CD14-positive monocyte (primary cell): ENCODE measurements around the gene SAFB2. TPM values are rescaled to one million over a fixed set of nuclear protein-coding genes. Genes with fewer than 3 reads are reported as not detected.

Experiments used
- DNase-seq, 3 donors: peaks; one replicate each; pipeline ENCODE4 v3.0.0-alpha.2; 2011 to 2022
- H2AFZ ChIP-seq: 2 replicates; pipeline ENCODE4 v1.6.0; 2012; ENCODE audit warnings: mild to moderate bottlenecking, low read depth, low read length, inconsistent platforms; ENCODE audit not compliant: insufficient read depth, poor library complexity, severe bottlenecking
- H3K27ac ChIP-seq, 2 donors: 1 replicate in 1 of 2; 2 replicates in 1 of 2; pipeline ENCODE4 v1.5.1; 2012 to 2013; ENCODE audit warnings: low read length in 2 of 2, control low read depth in 1 of 2, inconsistent platforms in 1 of 2, low read depth in 1 of 2, mild to moderate bottlenecking in 1 of 2
- H3K27me3 ChIP-seq, 2 donors: one replicate each; pipeline versions ENCODE4 v1.6.0 to v1.6.1; 2011 to 2013; ENCODE audit warnings: low read length in 2 of 2; ENCODE audit not compliant: control insufficient read depth in 2 of 2, insufficient read depth in 2 of 2
- H3K36me3 ChIP-seq, 2 donors: replicated peaks in 1 of 2; 1 replicate in 1 of 2; 2 replicates in 1 of 2; pipeline versions ENCODE4 v1.5.1 to v1.6.1; 2012 to 2013; ENCODE audit warnings: low read length in 2 of 2, control low read depth in 1 of 2, inconsistent platforms in 1 of 2, mild to moderate bottlenecking in 1 of 2; ENCODE audit not compliant: insufficient read depth in 2 of 2, control insufficient read depth in 1 of 2
- H3K4me1 ChIP-seq, 2 donors: 1 replicate in 1 of 2; 2 replicates in 1 of 2; pipeline versions ENCODE4 v1.5.1 to v1.6.1; 2012 to 2013; ENCODE audit warnings: low read length in 2 of 2, control low read depth in 1 of 2, inconsistent platforms in 1 of 2, mild to moderate bottlenecking in 1 of 2, moderate library complexity in 1 of 2; ENCODE audit not compliant: insufficient read depth in 2 of 2, control insufficient read depth in 1 of 2
- H3K4me2 ChIP-seq: replicated peaks from 2 replicates; pipeline ENCODE3; 2012; ENCODE audit warnings: low read length, moderate library complexity, mild to moderate bottlenecking; ENCODE audit not compliant: poor library complexity, severe bottlenecking; ENCODE audit errors: extremely low read depth
- H3K4me3 ChIP-seq, 3 experiments: fragments of 200-600 bp in 1 of 3; sonication (generic) in 1 of 3; replicated peaks in 1 of 3; 1 replicate in 2 of 3; 2 replicates in 1 of 3; pipeline ENCODE4 v1.5.1; 2011 to 2013; ENCODE audit warnings: low read length in 3 of 3, mild to moderate bottlenecking in 3 of 3, control low read depth in 2 of 3, low read depth in 2 of 3, inconsistent platforms in 1 of 3, moderate library complexity in 1 of 3
- H3K79me2 ChIP-seq: 2 replicates; pipeline ENCODE4 v1.6.0; 2012; ENCODE audit warnings: mild to moderate bottlenecking, control low read depth, inconsistent platforms, low read length, moderate library complexity; ENCODE audit not compliant: insufficient read depth
- H3K9ac ChIP-seq: 2 replicates; pipeline ENCODE4 v1.6.0; 2017; ENCODE audit warnings: low read length, mild to moderate bottlenecking; ENCODE audit not compliant: insufficient read depth, poor library complexity, severe bottlenecking
- H3K9me3 ChIP-seq, 2 donors: replicated peaks in 1 of 2; 1 replicate in 1 of 2; 2 replicates in 1 of 2; pipeline versions ENCODE4 v1.5.1 to v1.6.1; 2012 to 2013; ENCODE audit warnings: low read length in 2 of 2, control low read depth in 1 of 2; ENCODE audit not compliant: control insufficient read depth in 1 of 2, insufficient read depth in 1 of 2
- H4K20me1 ChIP-seq: 2 replicates; pipeline ENCODE4 v1.6.0; 2012; ENCODE audit warnings: mild to moderate bottlenecking, low read length, control low read depth, moderate library complexity; ENCODE audit not compliant: insufficient read depth
- H3K27ac Mint-ChIP-seq, 7 donors: one replicate each; pipeline ENCODE4 v1.8.0; 2020; ENCODE audit warnings: mild to moderate bottlenecking in 7 of 7, mixed read lengths in 7 of 7, moderate library complexity in 6 of 7, inconsistent platforms in 2 of 7
- H3K27me3 Mint-ChIP-seq, 3 donors: one replicate each; pipeline ENCODE4 v1.8.0; 2021 to 2022; ENCODE audit warnings: low read depth in 3 of 3, mild to moderate bottlenecking in 3 of 3, mixed read lengths in 3 of 3, moderate library complexity in 3 of 3, inconsistent platforms in 1 of 3
- H3K36me3 Mint-ChIP-seq, 2 donors: one replicate each; pipeline ENCODE4 v1.8.0; 2020; ENCODE audit warnings: mixed read lengths in 2 of 2, inconsistent platforms in 1 of 2, mild to moderate bottlenecking in 1 of 2
- H3K4me1 Mint-ChIP-seq: one replicate; pipeline ENCODE4 v1.8.0; 2020; ENCODE audit warnings: mild to moderate bottlenecking, mixed read lengths
- H3K4me3 Mint-ChIP-seq, 2 donors: one replicate each; pipeline ENCODE4 v1.8.0; 2020; ENCODE audit warnings: mild to moderate bottlenecking in 2 of 2, mixed read lengths in 2 of 2, moderate library complexity in 1 of 2
- H3K9me3 Mint-ChIP-seq, 7 donors: one replicate each; pipeline ENCODE4 v1.8.0; 2020 to 2022; ENCODE audit warnings: mixed read lengths in 7 of 7, mild to moderate bottlenecking in 6 of 7, moderate library complexity in 6 of 7, inconsistent platforms in 2 of 7
- WGBS: methylation state at CpG from one replicate; pipeline ENCODE4 v1.1.5; 2013; ENCODE audit warnings: missing lambda C conversion rate; ENCODE audit not compliant: insufficient coverage; 5-methylcytosine and 5-hydroxymethylcytosine counted together
- intact Hi-C, 2 donors: fragments of 100-400 bp; cut with micrococcal nuclease; formaldehyde crosslinking; loops; one replicate each; pipeline versions ENCODE4 v1.15.0 to v1.15.1; 2023
- polyA plus RNA-seq, 3 donors: library from polyadenylated mRNA; depleted of rRNA in 1 of 3; unstranded in 2 of 3; stranded (reverse) in 1 of 3; fragments of 300-500 nt in 2 of 3; fragments of >200 nt in 1 of 3; fragmentation: Illumina TruSeq in 2 of 3; gene quantifications; 1 replicate in 2 of 3; 2 replicates in 1 of 3; pipeline ENCODE4 v1.2.3, GENCODE V29; 2012 to 2021
- TF ChIP-seq, protein P1 (sequence below): fragments of 200-600 bp; IDR thresholded peaks from one replicate; pipeline ENCODE4 v1.8.0; 2022; ENCODE audit warnings: antibody characterized with exemption, mild to moderate bottlenecking

SAFB2 gene
- polyA plus RNA-seq, 3 donors, result 7.5 to 53.4 (median 14.7) TPM

GRCh38 chr19:5637971-5638370, 15.4 kb upstream of the SAFB2 start:
- Mint-ChIP-seq H3K27me3 (no peaks in the 10 kb centered on the region), H3K36me3 (peaks cover 23 to 61% of the 10 kb centered on the region in 2 donors), H3K4me1 (peaks cover 12% of the 10 kb centered on the region), H3K9me3 (no peaks in the 10 kb centered on the region), H3K27ac (peak overlapping the region in 1 of 7 donors; percentile 32), H3K4me3 (no peak overlapping the region)
- intact Hi-C loops, result no loop called here
- Histone ChIP-seq H3K9me3 (no peaks in the 10 kb centered on the region), H2AFZ (no peak overlapping the region), H3K36me3 (peaks cover 18 to 63% of the 10 kb centered on the region in 2 donors), H3K27ac (peak overlapping the region in 1 of 2 donors; percentile 50), H3K4me3 (no peak overlapping the region), H3K4me1 (no peaks in the 10 kb centered on the region), H3K9ac (no peak overlapping the region), H3K79me2 (peaks cover 100% of the 10 kb centered on the region), H4K20me1 (peaks cover 100% of the 10 kb centered on the region), H3K27me3 (no peaks in the 10 kb centered on the region), H3K4me2 (no peak overlapping the region)
- DNase-seq, result no peak
- TF ChIP-seq, protein P1, sequence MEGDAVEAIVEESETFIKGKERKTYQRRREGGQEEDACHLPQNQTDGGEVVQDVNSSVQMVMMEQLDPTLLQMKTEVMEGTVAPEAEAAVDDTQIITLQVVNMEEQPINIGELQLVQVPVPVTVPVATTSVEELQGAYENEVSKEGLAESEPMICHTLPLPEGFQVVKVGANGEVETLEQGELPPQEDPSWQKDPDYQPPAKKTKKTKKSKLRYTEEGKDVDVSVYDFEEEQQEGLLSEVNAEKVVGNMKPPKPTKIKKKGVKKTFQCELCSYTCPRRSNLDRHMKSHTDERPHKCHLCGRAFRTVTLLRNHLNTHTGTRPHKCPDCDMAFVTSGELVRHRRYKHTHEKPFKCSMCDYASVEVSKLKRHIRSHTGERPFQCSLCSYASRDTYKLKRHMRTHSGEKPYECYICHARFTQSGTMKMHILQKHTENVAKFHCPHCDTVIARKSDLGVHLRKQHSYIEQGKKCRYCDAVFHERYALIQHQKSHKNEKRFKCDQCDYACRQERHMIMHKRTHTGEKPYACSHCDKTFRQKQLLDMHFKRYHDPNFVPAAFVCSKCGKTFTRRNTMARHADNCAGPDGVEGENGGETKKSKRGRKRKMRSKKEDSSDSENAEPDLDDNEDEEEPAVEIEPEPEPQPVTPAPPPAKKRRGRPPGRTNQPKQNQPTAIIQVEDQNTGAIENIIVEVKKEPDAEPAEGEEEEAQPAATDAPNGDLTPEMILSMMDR, result no peak
- WGBS, result no CpG with 5 or more reads among the region's 1 CpG

- H3K4me3 Mint-ChIP-seq, result no peak overlapping the region
- Histone ChIP-seq H3K36me3 (peaks cover 7 to 57% of the 10 kb centered on the region in 2 donors), H4K20me1 (peaks cover 100% of the 10 kb centered on the region), H3K4me2 (no peak overlapping the region), H3K4me1 (peaks cover 8 to 12% of the 10 kb centered on the region in 2 donors), H3K27me3 (no peaks in the 10 kb centered on the region), H3K79me2 (peaks cover 100% of the 10 kb centered on the region), H3K27ac (no peak overlapping the region), H3K9ac (no peak overlapping the region), H3K9me3 (no peaks in the 10 kb centered on the region), H3K4me3 (no peak overlapping the region), H2AFZ (no peak overlapping the region)
- H3K27ac Mint-ChIP-seq, result peak overlapping the region in 4 of 7 donors; percentile 14 to 38 (median 28)
- no peaks in the 10 kb centered on the region for H3K27me3 Mint-ChIP-seq
- intact Hi-C loops, result no loop called here
- no peaks in the 10 kb centered on the region for H3K9me3 Mint-ChIP-seq
- WGBS, result 98% methylated on average over 4 of the region's 6 CpGs
- H3K36me3 Mint-ChIP-seq, result peaks cover 23 to 60% of the 10 kb centered on the region in 2 donors
- TF ChIP-seq, protein P1, result no peak
- H3K4me1 Mint-ChIP-seq, result peaks cover 29% of the 10 kb centered on the region
- DNase-seq, result no peak
These were observed 12.9 kb upstream of the SAFB2 start for GRCh38 chr19:5635427-5635826.
